ENCODE measurements around the gene ZBTB34. TPM values are rescaled to one million over a fixed set of nuclear protein-coding genes. Genes with fewer than 3 reads are reported as not detected.

ZBTB34 gene
- total and polyA plus RNA-seq, 4 donors: 1.1 to 9.5 (median 3.4) TPM

GRCh38 chr9:126833710-126834345, 26.6 kb upstream of the ZBTB34 start (continued):
- TF ChIP-seq MAX (IDR thresholded peaks at IDR 0.05): no peak
- no peak for TF ChIP-seq ATF3 (IDR thresholded peaks at IDR 0.05)

GRCh38 chr9:126834672-126835071, 25.8 kb upstream of the ZBTB34 start:
- no peak overlapping the region for H3K27ac ChIP-seq (ENCODE audit: low read depth in 1 of 2, low read length in 2 of 2)
- H3K9me3 ChIP-seq (ENCODE audit: control insufficient read depth in 4 of 4, low read length in 3 of 4): no peaks in the 10 kb centered on the region
- 93% methylated on average over 2 of the region's 2 CpGs for WGBS
- no peaks in the 10 kb centered on the region for H3K27me3 ChIP-seq (ENCODE audit: control insufficient read depth in 4 of 4, insufficient read depth in 4 of 4, low read length in 3 of 4)
- H3K4me1 ChIP-seq (ENCODE audit: control insufficient read depth in 4 of 4, insufficient read depth in 4 of 4, low read length in 3 of 4): peaks cover 0 to 3% (median 1%) of the 10 kb centered on the region in 4 donors
- DNase-seq (ENCODE audit: low spot score): no peak
- peaks cover 12 to 43% (median 21%) of the 10 kb centered on the region in 4 donors for H3K36me3 ChIP-seq (ENCODE audit: control insufficient read depth in 4 of 4, insufficient read depth in 3 of 4, low read depth in 1 of 4, low read length in 3 of 4)
- TF ChIP-seq HNF4G (IDR thresholded peaks at IDR 0.05) (no peak), YY1 (IDR thresholded peaks at IDR 0.05) (no peak), RAD21 (IDR thresholded peaks at IDR 0.05) (no peak), FOXA2 (IDR thresholded peaks at IDR 0.05) (no peak), TAF1 (conservative IDR thresholded peaks at IDR 0.05) (no peak), MAX (IDR thresholded peaks at IDR 0.05) (no peak), ZBTB33 (IDR thresholded peaks at IDR 0.05) (no peak), RXRA (IDR thresholded peaks at IDR 0.05) (no peak), GABPA (IDR thresholded peaks at IDR 0.05 in 1 of 2, conservative IDR thresholded peaks at IDR 0.05 in 1 of 2) (no peak), CTCF (IDR thresholded peaks at IDR 0.05; ENCODE audit: low read depth, low read length, missing input control) (no peak), EGR1 (IDR thresholded peaks at IDR 0.05; ENCODE audit: low read depth in 2 of 2) (no peak)
- no peak overlapping the region for H3K9ac ChIP-seq (ENCODE audit: low read depth in 1 of 2, low read length in 2 of 2)
- H3K4me3 ChIP-seq (ENCODE audit: low read depth in 1 of 3, low read length in 3 of 3): no peak overlapping the region

- 87% methylated on average over 2 of the region's 2 CpGs for WGBS
- peaks cover 12 to 43% (median 21%) of the 10 kb centered on the region in 4 donors for H3K36me3 ChIP-seq (ENCODE audit: control insufficient read depth in 4 of 4, insufficient read depth in 3 of 4, low read depth in 1 of 4, low read length in 3 of 4)
- H3K27me3 ChIP-seq (ENCODE audit: control insufficient read depth in 4 of 4, insufficient read depth in 4 of 4, low read length in 3 of 4): no peaks in the 10 kb centered on the region
- H3K9ac ChIP-seq (ENCODE audit: low read depth in 1 of 2, low read length in 2 of 2): no peak overlapping the region
- no peaks in the 10 kb centered on the region for H3K9me3 ChIP-seq (ENCODE audit: control insufficient read depth in 4 of 4, low read length in 3 of 4)
- DNase-seq (ENCODE audit: low spot score): no peak
- TF ChIP-seq FOXA2 (IDR thresholded peaks at IDR 0.05): no peak
- TF ChIP-seq HNF4G (IDR thresholded peaks at IDR 0.05): no peak
- no peak for TF ChIP-seq TAF1 (conservative IDR thresholded peaks at IDR 0.05)
- TF ChIP-seq NR2F2 (IDR thresholded peaks at IDR 0.05): no peak
- TF ChIP-seq RAD21 (IDR thresholded peaks at IDR 0.05): no peak
- no peak for TF ChIP-seq YY1 (IDR thresholded peaks at IDR 0.05)
- TF ChIP-seq MAX (IDR thresholded peaks at IDR 0.05): no peak
- no peak for TF ChIP-seq REST (IDR thresholded peaks at IDR 0.05)
- no peak for TF ChIP-seq ZBTB33 (IDR thresholded peaks at IDR 0.05)
- TF ChIP-seq CTCF (IDR thresholded peaks at IDR 0.05; ENCODE audit: low read depth, low read length, missing input control): no peak
- no peak overlapping the region for H3K27ac ChIP-seq (ENCODE audit: low read depth in 1 of 2, low read length in 2 of 2)
- H3K4me1 ChIP-seq (ENCODE audit: control insufficient read depth in 4 of 4, insufficient read depth in 4 of 4, low read length in 3 of 4): peaks cover 0 to 3% (median 1%) of the 10 kb centered on the region in 4 donors
- no peak overlapping the region for H3K4me3 ChIP-seq (ENCODE audit: low read depth in 1 of 3, low read length in 3 of 3)
Observed at GRCh38 chr9:126836216-126836615, 24.2 kb upstream of the ZBTB34 start.
